GM10266 (cell line): ENCODE results near the gene ARL2BP.

Experiments
- DNase-seq: peaks from one replicate; pipeline ENCODE4 v3.0.0; 2012; ENCODE audit errors: extremely low spot score
- CTCF ChIP-seq: IDR thresholded peaks from 2 replicates; pipeline ENCODE4 v1.5.1; 2012; ENCODE audit warnings: mild to moderate bottlenecking, low read depth; ENCODE audit not compliant: control insufficient read depth, insufficient read depth; ENCODE audit errors: missing control alignments

ARL2BP gene

GRCh38 chr16:57208926-57209325, 36.1 kb upstream of the ARL2BP start:
- DNase-seq, result no peak
- TF ChIP-seq CTCF, result no peak

- no peak for DNase-seq
- no peak for TF ChIP-seq CTCF
Observed at GRCh38 chr16:57209780-57210179, 35.3 kb upstream of the ARL2BP start.

- no peak for TF ChIP-seq CTCF
- DNase-seq, result no peak
Observed at GRCh38 chr16:57213462-57213861, 31.6 kb upstream of the ARL2BP start.

- TF ChIP-seq CTCF, result no peak
- DNase-seq, result no peak
Observed at GRCh38 chr16:57216968-57217367, 28.1 kb upstream of the ARL2BP start.

- no peak for DNase-seq
- no peak for TF ChIP-seq CTCF
Observed at GRCh38 chr16:57223057-57223456, 22.0 kb upstream of the ARL2BP start.

GRCh38 chr16:57224651-57225335, 20.3 kb upstream of the ARL2BP start:
- TF ChIP-seq CTCF, result no peak
- no peak for DNase-seq

GRCh38 chr16:57225978-57226377, 19.1 kb upstream of the ARL2BP start:
- TF ChIP-seq CTCF, result no peak
- DNase-seq, result no peak
